Measurements from ENCODE around the gene TEF. TPM values are rescaled to one million over a fixed set of nuclear protein-coding genes. Genes with fewer than 3 reads are reported as not detected.

The TEF gene
- total and polyA plus RNA-seq, 2 experiments from 2014 or later, result 2.3 to 7.2 TPM

DNA sequence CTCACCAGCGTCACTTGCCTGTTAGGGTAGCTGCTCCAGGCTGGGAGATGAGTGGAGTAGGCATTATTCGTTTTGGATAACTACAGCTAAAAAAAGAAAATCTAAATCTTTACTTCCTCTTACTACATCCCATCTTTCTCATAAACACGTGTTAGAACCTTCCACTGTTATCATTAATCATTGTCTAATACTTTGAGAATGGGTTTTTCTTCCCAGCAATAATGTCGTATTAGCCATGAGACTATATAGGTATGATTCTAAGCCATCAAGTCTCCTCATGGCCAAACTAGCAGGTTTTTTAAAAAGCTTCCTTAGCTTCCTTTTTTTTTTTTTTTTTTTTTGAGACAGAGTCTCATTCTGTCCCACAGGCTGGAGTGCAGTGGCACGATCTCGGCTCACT, 3.9 kb upstream of the TEF start:
- Mint-ChIP-seq H3K27ac (no peak overlapping the region), H3K9me3 (no peaks in the 10 kb centered on the region), H3K4me3 (no peak overlapping the region), H3K27me3 (ENCODE audit: insufficient read depth, low read depth, poor library complexity) (peaks cover 21% of the 10 kb centered on the region), H3K36me3 (ENCODE audit: low read depth) (no peaks in the 10 kb centered on the region), H3K4me1 (peaks cover 18% of the 10 kb centered on the region)
- H2AFZ ChIP-seq, result no peak overlapping the region
- H3K9me2 ChIP-seq (ENCODE audit: insufficient read depth), result no peaks in the 10 kb centered on the region
- H3K4me3 ChIP-seq, result no peak overlapping the region
- H3K27me3 ChIP-seq (ENCODE audit: insufficient read depth), result no peaks in the 10 kb centered on the region
- no peak for DNase-seq (ENCODE audit: low spot score)
- H3F3A ChIP-seq (replicated peaks; ENCODE audit: low read depth), result peaks cover 9% of the 10 kb centered on the region
- no peak overlapping the region for H3K27ac ChIP-seq (ENCODE audit: low read depth)
- no peaks in the 10 kb centered on the region for H3K79me2 ChIP-seq (replicated peaks; ENCODE audit: insufficient read depth)
- no peak overlapping the region for H3K4me2 ChIP-seq
- no peaks in the 10 kb centered on the region for H4K20me1 ChIP-seq (replicated peaks; ENCODE audit: insufficient read depth)
- H3K4me1 ChIP-seq (ENCODE audit: insufficient read depth), result peaks cover 12% of the 10 kb centered on the region
- TF ChIP-seq CREB1 (CRISPR knock-in tag; IDR thresholded peaks at IDR 0.05; ENCODE audit: low read depth), result no peak
- TF ChIP-seq, protein P1, sequence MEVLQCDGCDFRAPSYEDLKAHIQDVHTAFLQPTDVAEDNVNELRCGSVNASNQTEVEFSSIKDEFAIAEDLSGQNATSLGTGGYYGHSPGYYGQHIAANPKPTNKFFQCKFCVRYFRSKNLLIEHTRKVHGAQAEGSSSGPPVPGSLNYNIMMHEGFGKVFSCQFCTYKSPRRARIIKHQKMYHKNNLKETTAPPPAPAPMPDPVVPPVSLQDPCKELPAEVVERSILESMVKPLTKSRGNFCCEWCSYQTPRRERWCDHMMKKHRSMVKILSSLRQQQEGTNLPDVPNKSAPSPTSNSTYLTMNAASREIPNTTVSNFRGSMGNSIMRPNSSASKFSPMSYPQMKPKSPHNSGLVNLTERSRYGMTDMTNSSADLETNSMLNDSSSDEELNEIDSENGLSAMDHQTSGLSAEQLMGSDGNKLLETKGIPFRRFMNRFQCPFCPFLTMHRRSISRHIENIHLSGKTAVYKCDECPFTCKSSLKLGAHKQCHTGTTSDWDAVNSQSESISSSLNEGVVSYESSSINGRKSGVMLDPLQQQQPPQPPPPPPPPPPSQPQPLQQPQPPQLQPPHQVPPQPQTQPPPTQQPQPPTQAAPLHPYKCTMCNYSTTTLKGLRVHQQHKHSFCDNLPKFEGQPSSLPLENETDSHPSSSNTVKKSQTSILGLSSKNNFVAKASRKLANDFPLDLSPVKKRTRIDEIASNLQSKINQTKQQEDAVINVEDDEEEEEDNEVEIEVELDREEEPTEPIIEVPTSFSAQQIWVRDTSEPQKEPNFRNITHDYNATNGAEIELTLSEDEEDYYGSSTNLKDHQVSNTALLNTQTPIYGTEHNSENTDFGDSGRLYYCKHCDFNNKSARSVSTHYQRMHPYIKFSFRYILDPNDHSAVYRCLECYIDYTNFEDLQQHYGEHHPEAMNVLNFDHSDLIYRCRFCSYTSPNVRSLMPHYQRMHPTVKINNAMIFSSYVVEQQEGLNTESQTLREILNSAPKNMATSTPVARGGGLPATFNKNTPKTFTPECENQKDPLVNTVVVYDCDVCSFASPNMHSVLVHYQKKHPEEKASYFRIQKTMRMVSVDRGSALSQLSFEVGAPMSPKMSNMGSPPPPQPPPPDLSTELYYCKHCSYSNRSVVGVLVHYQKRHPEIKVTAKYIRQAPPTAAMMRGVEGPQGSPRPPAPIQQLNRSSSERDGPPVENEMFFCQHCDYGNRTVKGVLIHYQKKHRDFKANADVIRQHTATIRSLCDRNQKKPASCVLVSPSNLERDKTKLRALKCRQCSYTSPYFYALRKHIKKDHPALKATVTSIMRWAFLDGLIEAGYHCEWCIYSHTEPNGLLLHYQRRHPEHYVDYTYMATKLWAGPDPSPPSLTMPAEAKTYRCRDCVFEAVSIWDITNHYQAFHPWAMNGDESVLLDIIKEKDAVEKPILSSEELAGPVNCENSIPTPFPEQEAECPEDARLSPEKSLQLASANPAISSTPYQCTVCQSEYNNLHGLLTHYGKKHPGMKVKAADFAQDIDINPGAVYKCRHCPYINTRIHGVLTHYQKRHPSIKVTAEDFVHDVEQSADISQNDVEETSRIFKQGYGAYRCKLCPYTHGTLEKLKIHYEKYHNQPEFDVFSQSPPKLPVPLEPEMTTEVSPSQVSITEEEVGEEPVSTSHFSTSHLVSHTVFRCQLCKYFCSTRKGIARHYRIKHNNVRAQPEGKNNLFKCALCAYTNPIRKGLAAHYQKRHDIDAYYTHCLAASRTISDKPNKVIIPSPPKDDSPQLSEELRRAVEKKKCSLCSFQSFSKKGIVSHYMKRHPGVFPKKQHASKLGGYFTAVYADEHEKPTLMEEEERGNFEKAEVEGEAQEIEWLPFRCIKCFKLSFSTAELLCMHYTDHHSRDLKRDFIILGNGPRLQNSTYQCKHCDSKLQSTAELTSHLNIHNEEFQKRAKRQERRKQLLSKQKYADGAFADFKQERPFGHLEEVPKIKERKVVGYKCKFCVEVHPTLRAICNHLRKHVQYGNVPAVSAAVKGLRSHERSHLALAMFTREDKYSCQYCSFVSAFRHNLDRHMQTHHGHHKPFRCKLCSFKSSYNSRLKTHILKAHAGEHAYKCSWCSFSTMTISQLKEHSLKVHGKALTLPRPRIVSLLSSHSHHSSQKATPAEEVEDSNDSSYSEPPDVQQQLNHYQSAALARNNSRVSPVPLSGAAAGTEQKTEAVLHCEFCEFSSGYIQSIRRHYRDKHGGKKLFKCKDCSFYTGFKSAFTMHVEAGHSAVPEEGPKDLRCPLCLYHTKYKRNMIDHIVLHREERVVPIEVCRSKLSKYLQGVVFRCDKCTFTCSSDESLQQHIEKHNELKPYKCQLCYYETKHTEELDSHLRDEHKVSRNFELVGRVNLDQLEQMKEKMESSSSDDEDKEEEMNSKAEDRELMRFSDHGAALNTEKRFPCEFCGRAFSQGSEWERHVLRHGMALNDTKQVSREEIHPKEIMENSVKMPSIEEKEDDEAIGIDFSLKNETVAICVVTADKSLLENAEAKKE (CRISPR knock-in tag; IDR thresholded peaks at IDR 0.05), result no peak
- TF ChIP-seq ZNF331 (CRISPR knock-in tag; IDR thresholded peaks at IDR 0.05; ENCODE audit: low read depth), result no peak
- TF ChIP-seq, protein P2, sequence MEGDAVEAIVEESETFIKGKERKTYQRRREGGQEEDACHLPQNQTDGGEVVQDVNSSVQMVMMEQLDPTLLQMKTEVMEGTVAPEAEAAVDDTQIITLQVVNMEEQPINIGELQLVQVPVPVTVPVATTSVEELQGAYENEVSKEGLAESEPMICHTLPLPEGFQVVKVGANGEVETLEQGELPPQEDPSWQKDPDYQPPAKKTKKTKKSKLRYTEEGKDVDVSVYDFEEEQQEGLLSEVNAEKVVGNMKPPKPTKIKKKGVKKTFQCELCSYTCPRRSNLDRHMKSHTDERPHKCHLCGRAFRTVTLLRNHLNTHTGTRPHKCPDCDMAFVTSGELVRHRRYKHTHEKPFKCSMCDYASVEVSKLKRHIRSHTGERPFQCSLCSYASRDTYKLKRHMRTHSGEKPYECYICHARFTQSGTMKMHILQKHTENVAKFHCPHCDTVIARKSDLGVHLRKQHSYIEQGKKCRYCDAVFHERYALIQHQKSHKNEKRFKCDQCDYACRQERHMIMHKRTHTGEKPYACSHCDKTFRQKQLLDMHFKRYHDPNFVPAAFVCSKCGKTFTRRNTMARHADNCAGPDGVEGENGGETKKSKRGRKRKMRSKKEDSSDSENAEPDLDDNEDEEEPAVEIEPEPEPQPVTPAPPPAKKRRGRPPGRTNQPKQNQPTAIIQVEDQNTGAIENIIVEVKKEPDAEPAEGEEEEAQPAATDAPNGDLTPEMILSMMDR (conservative IDR thresholded peaks at IDR 0.05; ENCODE audit: low read depth in 2 of 2), result no peak
- TF ChIP-seq, protein P3, sequence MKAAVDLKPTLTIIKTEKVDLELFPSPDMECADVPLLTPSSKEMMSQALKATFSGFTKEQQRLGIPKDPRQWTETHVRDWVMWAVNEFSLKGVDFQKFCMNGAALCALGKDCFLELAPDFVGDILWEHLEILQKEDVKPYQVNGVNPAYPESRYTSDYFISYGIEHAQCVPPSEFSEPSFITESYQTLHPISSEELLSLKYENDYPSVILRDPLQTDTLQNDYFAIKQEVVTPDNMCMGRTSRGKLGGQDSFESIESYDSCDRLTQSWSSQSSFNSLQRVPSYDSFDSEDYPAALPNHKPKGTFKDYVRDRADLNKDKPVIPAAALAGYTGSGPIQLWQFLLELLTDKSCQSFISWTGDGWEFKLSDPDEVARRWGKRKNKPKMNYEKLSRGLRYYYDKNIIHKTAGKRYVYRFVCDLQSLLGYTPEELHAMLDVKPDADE (IDR thresholded peaks at IDR 0.05), result no peak
- TF ChIP-seq, protein P4, sequence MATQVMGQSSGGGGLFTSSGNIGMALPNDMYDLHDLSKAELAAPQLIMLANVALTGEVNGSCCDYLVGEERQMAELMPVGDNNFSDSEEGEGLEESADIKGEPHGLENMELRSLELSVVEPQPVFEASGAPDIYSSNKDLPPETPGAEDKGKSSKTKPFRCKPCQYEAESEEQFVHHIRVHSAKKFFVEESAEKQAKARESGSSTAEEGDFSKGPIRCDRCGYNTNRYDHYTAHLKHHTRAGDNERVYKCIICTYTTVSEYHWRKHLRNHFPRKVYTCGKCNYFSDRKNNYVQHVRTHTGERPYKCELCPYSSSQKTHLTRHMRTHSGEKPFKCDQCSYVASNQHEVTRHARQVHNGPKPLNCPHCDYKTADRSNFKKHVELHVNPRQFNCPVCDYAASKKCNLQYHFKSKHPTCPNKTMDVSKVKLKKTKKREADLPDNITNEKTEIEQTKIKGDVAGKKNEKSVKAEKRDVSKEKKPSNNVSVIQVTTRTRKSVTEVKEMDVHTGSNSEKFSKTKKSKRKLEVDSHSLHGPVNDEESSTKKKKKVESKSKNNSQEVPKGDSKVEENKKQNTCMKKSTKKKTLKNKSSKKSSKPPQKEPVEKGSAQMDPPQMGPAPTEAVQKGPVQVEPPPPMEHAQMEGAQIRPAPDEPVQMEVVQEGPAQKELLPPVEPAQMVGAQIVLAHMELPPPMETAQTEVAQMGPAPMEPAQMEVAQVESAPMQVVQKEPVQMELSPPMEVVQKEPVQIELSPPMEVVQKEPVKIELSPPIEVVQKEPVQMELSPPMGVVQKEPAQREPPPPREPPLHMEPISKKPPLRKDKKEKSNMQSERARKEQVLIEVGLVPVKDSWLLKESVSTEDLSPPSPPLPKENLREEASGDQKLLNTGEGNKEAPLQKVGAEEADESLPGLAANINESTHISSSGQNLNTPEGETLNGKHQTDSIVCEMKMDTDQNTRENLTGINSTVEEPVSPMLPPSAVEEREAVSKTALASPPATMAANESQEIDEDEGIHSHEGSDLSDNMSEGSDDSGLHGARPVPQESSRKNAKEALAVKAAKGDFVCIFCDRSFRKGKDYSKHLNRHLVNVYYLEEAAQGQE (IDR thresholded peaks at IDR 0.05; ENCODE audit: unreplicated experiment), result no peak
- no peak for TF ChIP-seq EZH2 (IDR thresholded peaks at IDR 0.05; ENCODE audit: low read depth, unreplicated experiment)
- no peaks in the 10 kb centered on the region for H3K36me3 ChIP-seq (ENCODE audit: insufficient read depth)
- no peak for ATAC-seq
